Mucosa of descending colon (tissue), 3 donors: ENCODE results near the gene YTHDF2. TPM values are rescaled to one million over a fixed set of nuclear protein-coding genes. Genes with fewer than 3 reads are reported as not detected.

Source experiments
- ATAC-seq: fragments of 200-7000 bp; cut with Tn5 transposase; one replicate; pipeline ENCODE4 v1.9.1; 2020; ENCODE audit warnings: mild to moderate bottlenecking, moderate library complexity
- DNase-seq, 3 donors: peaks; one replicate each; pipeline ENCODE4 v3.0.0-alpha.2; 2020
- H3K36me3 ChIP-seq: fragments of 200-600 bp; one replicate; pipeline ENCODE4 v1.8.0; 2021; ENCODE audit warnings: low read depth, mild to moderate bottlenecking
- H3K4me1 ChIP-seq: fragments of 200-600 bp; one replicate; pipeline ENCODE4 v1.8.0; 2021; ENCODE audit warnings: low read depth, mild to moderate bottlenecking
- H3K4me3 ChIP-seq: fragments of 200-600 bp; one replicate; pipeline ENCODE4 v1.8.0; 2021; ENCODE audit warnings: mild to moderate bottlenecking
- H3K9me3 ChIP-seq: fragments of 200-600 bp; one replicate; pipeline ENCODE4 v1.8.0; 2021; ENCODE audit warnings: mild to moderate bottlenecking
- intact Hi-C, 2 donors: fragments of 100-400 bp; cut with DNase I in 1 of 2; cut with micrococcal nuclease in 1 of 2; formaldehyde crosslinking; loops; one replicate each; pipeline versions ENCODE4 v1.11.0 to v1.11.1; 2022; cut with DNase I, micrococcal nuclease
- total RNA-seq, 3 donors: library from RNA; stranded (reverse); fragmentation: NEBNext Ultra II Directional in 2 of 3; extraction: Animal tissue kit (Norgen Biotek cat#: 25700) in 2 of 3; gene quantifications; one replicate each; pipeline versions ENCODE4 v1.2.1 to v1.2.4, GENCODE V29; 2021 to 2023
- TF ChIP-seq, protein P1 (sequence below): fragments of 200-600 bp; IDR thresholded peaks from one replicate; pipeline ENCODE4 v1.8.0; 2022; ENCODE audit warnings: antibody characterized with exemption, mild to moderate bottlenecking
- donor health status: DM: no; HTN: no; CAD: no; lungs with moderate emphysema.
- donor health status: DM: no; HTN: no; CAD: no.
- donor health status: DM: no; HTN: yes; CAD: no.

Gene YTHDF2
- total RNA-seq, 3 donors from 2014 or later, result 55.7 to 59.0 (median 55.8) TPM

DNA sequence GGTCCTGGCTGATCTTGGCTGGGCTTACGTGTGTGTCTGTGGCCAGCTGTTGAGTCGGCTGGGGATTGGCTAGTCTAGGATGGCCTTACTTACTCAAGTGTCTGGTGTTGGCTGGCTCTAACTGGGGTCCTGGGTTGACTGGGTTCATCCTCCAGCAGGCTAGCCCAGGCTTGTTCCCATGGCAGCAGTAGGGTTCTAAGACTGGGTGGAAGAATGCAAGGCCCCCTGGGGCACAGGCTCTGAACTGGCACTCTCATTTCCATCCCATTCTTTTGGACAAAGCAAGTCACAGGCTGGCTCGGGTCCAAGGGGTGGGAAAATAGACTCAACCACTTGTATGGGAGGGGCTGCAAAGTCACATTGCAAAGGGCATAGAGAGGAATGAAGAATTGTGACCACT lies 67.3 kb downstream of the YTHDF2 start:
- DNase-seq, result no peak
- no peak for ATAC-seq
- H3K4me1 ChIP-seq, result no peaks in the 10 kb centered on the region
- intact Hi-C loops, result no loop called here
- TF ChIP-seq, protein P1, sequence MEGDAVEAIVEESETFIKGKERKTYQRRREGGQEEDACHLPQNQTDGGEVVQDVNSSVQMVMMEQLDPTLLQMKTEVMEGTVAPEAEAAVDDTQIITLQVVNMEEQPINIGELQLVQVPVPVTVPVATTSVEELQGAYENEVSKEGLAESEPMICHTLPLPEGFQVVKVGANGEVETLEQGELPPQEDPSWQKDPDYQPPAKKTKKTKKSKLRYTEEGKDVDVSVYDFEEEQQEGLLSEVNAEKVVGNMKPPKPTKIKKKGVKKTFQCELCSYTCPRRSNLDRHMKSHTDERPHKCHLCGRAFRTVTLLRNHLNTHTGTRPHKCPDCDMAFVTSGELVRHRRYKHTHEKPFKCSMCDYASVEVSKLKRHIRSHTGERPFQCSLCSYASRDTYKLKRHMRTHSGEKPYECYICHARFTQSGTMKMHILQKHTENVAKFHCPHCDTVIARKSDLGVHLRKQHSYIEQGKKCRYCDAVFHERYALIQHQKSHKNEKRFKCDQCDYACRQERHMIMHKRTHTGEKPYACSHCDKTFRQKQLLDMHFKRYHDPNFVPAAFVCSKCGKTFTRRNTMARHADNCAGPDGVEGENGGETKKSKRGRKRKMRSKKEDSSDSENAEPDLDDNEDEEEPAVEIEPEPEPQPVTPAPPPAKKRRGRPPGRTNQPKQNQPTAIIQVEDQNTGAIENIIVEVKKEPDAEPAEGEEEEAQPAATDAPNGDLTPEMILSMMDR, result no peak
- no peak overlapping the region for H3K4me3 ChIP-seq
- H3K9me3 ChIP-seq, result no peaks in the 10 kb centered on the region
- H3K36me3 ChIP-seq, result no peaks in the 10 kb centered on the region

DNA sequence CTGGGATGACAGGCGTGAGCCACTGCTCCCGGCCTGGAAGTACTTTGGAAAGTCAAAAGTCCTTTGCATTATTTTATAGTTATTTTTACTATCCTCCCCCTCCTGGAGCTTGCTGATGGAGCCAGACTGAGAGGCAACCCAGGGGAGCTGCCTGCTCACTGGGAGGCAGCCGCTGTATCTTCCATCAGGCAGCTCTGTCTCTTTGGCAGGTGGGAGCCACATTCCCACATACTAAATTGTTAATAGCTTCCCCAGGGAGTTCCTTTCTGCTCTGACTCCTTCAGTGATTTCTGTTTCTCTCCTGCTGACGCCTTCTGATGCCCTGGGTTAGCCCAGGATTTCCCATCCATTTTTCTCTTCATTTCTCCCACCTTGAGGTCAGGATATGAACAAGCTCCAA lies 70.3 kb downstream of the YTHDF2 start:
- DNase-seq (no peak), ATAC-seq (no peak)
- no peaks in the 10 kb centered on the region for H3K9me3 ChIP-seq
- H3K4me1 ChIP-seq, result no peaks in the 10 kb centered on the region
- intact Hi-C loops, result no loop called here
- TF ChIP-seq, protein P1, result no peak
- H3K4me3 ChIP-seq, result no peak overlapping the region
- H3K36me3 ChIP-seq, result no peaks in the 10 kb centered on the region

DNA sequence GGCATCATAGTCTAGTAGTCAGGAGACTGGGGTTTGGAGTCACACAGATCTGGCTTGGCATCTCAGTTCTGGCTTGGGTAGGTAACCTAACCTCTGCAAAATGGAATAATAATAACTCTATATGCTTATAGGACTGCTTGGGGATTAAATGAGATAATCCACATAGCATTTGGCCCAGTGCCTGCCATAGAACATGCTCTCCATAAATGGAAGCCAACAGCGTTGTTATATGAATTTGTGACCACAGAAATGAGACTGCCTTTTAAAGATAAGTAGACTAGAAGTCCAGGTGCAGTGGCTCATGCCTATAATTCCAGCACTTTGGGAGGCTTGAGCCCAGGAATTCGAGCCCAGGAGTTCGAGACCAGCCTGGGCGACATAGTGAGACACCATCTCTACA lies 71.2 kb downstream of the YTHDF2 start:
- intact Hi-C loops, result no loop called here
- no peak overlapping the region for H3K4me3 ChIP-seq
- H3K9me3 ChIP-seq, result no peaks in the 10 kb centered on the region
- no peak for DNase-seq
- H3K4me1 ChIP-seq, result no peaks in the 10 kb centered on the region
- H3K36me3 ChIP-seq, result no peaks in the 10 kb centered on the region
- TF ChIP-seq, protein P1, result no peak
- no peak for ATAC-seq

DNA sequence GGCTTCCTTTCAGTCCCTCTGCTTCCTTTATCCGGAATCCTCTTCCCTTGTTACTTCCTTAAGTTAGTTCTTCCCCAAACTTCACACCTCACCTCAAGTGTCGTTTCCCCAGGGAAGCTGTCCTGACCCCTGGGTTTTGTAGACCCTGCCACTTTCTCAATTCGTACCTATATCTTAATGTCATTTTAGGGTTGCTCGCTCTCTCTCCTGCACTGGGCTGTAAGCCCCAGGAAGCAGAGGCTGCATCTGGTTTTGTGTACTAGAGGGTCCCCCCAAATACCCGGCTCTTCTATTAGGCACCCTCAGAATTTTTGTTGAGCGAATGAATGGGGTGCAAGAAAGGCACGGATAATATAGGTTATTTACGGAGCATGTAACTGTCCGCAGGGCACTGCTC lies 74.6 kb downstream of the YTHDF2 start:
- no peak for DNase-seq
- Histone ChIP-seq H3K4me3 (no peak overlapping the region), H3K4me1 (no peaks in the 10 kb centered on the region), H3K9me3 (no peaks in the 10 kb centered on the region), H3K36me3 (no peaks in the 10 kb centered on the region)
- no peak for ATAC-seq
- TF ChIP-seq, protein P1, result no peak
- intact Hi-C loops, result no loop called here

DNA sequence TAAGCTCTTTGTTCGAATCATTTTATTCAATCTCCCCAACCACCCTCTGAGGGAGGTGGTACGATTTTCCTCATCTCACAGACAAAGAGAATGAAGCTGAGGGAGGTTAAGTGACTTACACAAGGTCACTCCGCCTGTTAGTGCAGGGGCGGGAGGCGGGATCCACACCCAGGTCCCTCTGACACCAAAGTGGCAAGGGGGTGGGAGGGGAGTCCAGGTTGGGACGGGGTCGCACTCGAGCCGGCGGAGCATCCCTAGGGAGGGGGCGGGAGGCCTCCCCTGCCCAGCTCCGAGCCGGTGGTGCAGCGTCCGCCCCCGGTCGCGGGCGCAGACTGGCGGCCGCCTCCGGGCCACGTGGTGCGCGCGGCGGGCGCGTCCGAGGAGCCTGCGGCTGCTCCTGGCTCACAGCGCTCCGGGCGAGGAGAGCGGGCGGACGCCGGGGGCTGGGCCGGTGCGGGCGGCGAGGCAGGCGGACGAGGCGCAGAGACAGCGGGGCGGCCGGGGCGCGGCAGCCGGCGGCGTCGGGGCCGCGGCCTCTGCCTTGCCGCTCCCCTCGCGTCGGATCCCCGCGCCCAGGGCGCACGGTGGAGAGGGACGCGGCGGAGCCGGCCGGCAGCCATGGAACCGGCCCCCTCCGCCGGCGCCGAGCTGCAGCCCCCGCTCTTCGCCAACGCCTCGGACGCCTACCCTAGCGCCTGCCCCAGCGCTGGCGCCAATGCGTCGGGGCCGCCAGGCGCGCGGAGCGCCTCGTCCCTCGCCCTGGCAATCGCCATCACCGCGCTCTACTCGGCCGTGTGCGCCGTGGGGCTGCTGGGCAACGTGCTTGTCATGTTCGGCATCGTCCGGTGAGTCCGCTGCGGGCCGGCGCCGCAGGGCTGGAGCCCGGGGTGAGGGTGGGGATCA lies 75.3 kb downstream of the YTHDF2 start, which contains the start of gene OPRD1:
Gene OPRD1, plus strand, starts transcription at position 405 of the 903 bp plus-strand sequence. Its CDS starts 214 bp downstream, at position 619.
- DNase-seq, result no peak
- peak; percentile 15 for ATAC-seq
- no peaks in the 10 kb centered on the region for H3K4me1 ChIP-seq
- intact Hi-C loops, result no loop called here
- TF ChIP-seq, protein P1, result no peak
- no peak within 1 kb of the TSS for H3K4me3 ChIP-seq
- H3K36me3 ChIP-seq, result no peaks in the 10 kb centered on the region
- H3K9me3 ChIP-seq, result no peaks in the 10 kb centered on the region
